Natural killer cell (primary cell): ENCODE results near the gene METTL1. TPM values are rescaled to one million over a fixed set of nuclear protein-coding genes. Genes with fewer than 3 reads are reported as not detected.

Experiments used
- ATAC-seq, 3 donors: fragments of 150-1000 bp in 2 of 3; fragments of 200-7000 bp in 1 of 3; cut with Tn5 transposase; 1 replicate in 1 of 3; 2 replicates in 2 of 3; pipeline ENCODE4 v1.10.0; 2021; ENCODE audit warnings: mild to moderate bottlenecking in 2 of 3, moderate library complexity in 2 of 3
- DNase-seq, 2 donors: peaks; one replicate each; pipeline versions ENCODE4 v3.0.0 to v3.0.0-alpha.2; 2013 to 2021; ENCODE audit warnings: mixed read lengths in 1 of 2
- H3K27ac ChIP-seq: one replicate; pipeline ENCODE4 v1.5.1; 2013; ENCODE audit warnings: mild to moderate bottlenecking, low read length
- H3K27me3 ChIP-seq: one replicate; pipeline ENCODE4 v1.6.1; 2013; ENCODE audit warnings: low read length; ENCODE audit not compliant: control insufficient read depth, insufficient read depth
- H3K36me3 ChIP-seq: one replicate; pipeline ENCODE4 v1.6.1; 2013; ENCODE audit warnings: low read length; ENCODE audit not compliant: control insufficient read depth, insufficient read depth
- H3K4me1 ChIP-seq: one replicate; pipeline ENCODE4 v1.6.1; 2013; ENCODE audit warnings: low read length; ENCODE audit not compliant: control insufficient read depth, insufficient read depth
- H3K4me3 ChIP-seq: one replicate; pipeline ENCODE4 v1.5.1; 2013; ENCODE audit warnings: low read length
- H3K9me3 ChIP-seq: one replicate; pipeline ENCODE4 v1.6.1; 2013; ENCODE audit warnings: low read length; ENCODE audit not compliant: control insufficient read depth, insufficient read depth
- H3K27ac Mint-ChIP-seq, 2 donors: one replicate each; pipeline ENCODE4 v1.8.0; 2022; ENCODE audit warnings: mild to moderate bottlenecking in 2 of 2, mixed read lengths in 2 of 2, moderate library complexity in 1 of 2
- H3K27me3 Mint-ChIP-seq, 2 donors: one replicate each; pipeline ENCODE4 v1.8.0; 2022; ENCODE audit warnings: low read depth in 2 of 2, mixed read lengths in 2 of 2
- H3K36me3 Mint-ChIP-seq: one replicate; pipeline ENCODE4 v1.8.0; 2022; ENCODE audit warnings: mixed read lengths
- H3K4me1 Mint-ChIP-seq, 2 donors: one replicate each; pipeline ENCODE4 v1.8.0; 2022; ENCODE audit warnings: mixed read lengths in 2 of 2
- H3K4me3 Mint-ChIP-seq: one replicate; pipeline ENCODE4 v1.8.0; 2022; ENCODE audit warnings: mild to moderate bottlenecking, moderate library complexity, mixed read lengths
- H3K9me3 Mint-ChIP-seq, 2 donors: one replicate each; pipeline ENCODE4 v1.8.0; 2022; ENCODE audit warnings: mixed read lengths in 2 of 2
- WGBS: methylation state at CpG from one replicate; pipeline ENCODE4 v1.1.7; 2013; ENCODE audit warnings: missing lambda C conversion rate; ENCODE audit not compliant: insufficient coverage; 5-methylcytosine and 5-hydroxymethylcytosine counted together
- intact Hi-C: fragments of 100-400 bp; cut with micrococcal nuclease; formaldehyde crosslinking; loops from one replicate; pipeline ENCODE4 v1.14.2; 2022
- total RNA-seq, 4 donors: library from RNA; stranded (reverse); fragments of 120-200 nt in 1 of 4; gene quantifications; one replicate each; pipeline versions ENCODE4 v1.2.3 to v1.2.4, GENCODE V29; 2013 to 2022
- TF ChIP-seq, protein P1 (sequence below): fragments of 200-600 bp; IDR thresholded peaks from one replicate; pipeline ENCODE4 v1.8.0; 2022; ENCODE audit warnings: antibody characterized with exemption

Gene METTL1
- total RNA-seq, 3 donors from 2014 or later (not counting 1 experiment from before 2014, with no cell fraction given): 8.0 to 12.5 (median 8.8) TPM

DNA sequence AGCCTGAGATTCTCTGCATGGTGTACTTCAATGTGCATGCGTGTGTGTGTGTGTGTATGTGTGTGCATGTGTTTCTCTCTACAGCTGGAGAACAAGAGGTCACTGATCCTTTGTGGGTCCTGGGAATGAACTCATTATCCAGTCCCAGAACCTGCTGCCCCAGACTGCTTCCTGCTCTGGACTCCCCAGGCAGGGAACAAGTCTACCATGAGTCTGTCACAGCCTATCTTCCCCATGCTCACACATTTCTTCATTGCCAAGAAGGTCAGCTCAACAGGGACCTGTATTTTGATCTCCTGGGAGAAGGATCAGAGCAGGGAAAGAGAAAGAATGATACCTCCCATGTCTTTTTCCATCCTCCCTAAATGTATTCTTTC, 30.5 kb downstream of the METTL1 start:
- peak overlapping the region; percentile 96 for H3K4me3 Mint-ChIP-seq
- Histone ChIP-seq H3K9me3 (no peaks in the 10 kb centered on the region), H3K4me1 (peaks cover 56% of the 10 kb centered on the region), H3K36me3 (peaks cover 21% of the 10 kb centered on the region), H3K4me3 (peak overlapping the region; percentile 62), H3K27me3 (no peaks in the 10 kb centered on the region), H3K27ac (peak overlapping the region; percentile 89)
- intact Hi-C loops: loop anchor here (5.0 kb wide), 2 partner anchors 149 to 264 kb away; partner anchors contain the start of genes ARHGAP9 and PIP4K2C
- no peak for DNase-seq
- H3K27me3 Mint-ChIP-seq: no peaks in the 10 kb centered on the region
- no peaks in the 10 kb centered on the region for H3K36me3 Mint-ChIP-seq
- peaks cover 60 to 63% of the 10 kb centered on the region in 2 donors for H3K4me1 Mint-ChIP-seq
- WGBS: 5% methylated on average over 1 of the region's 1 CpG
- H3K9me3 Mint-ChIP-seq: no peaks in the 10 kb centered on the region
- TF ChIP-seq, protein P1, sequence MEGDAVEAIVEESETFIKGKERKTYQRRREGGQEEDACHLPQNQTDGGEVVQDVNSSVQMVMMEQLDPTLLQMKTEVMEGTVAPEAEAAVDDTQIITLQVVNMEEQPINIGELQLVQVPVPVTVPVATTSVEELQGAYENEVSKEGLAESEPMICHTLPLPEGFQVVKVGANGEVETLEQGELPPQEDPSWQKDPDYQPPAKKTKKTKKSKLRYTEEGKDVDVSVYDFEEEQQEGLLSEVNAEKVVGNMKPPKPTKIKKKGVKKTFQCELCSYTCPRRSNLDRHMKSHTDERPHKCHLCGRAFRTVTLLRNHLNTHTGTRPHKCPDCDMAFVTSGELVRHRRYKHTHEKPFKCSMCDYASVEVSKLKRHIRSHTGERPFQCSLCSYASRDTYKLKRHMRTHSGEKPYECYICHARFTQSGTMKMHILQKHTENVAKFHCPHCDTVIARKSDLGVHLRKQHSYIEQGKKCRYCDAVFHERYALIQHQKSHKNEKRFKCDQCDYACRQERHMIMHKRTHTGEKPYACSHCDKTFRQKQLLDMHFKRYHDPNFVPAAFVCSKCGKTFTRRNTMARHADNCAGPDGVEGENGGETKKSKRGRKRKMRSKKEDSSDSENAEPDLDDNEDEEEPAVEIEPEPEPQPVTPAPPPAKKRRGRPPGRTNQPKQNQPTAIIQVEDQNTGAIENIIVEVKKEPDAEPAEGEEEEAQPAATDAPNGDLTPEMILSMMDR: no peak
- ATAC-seq: no peak
- H3K27ac Mint-ChIP-seq: peak overlapping the region; percentile 93 to 96

DNA sequence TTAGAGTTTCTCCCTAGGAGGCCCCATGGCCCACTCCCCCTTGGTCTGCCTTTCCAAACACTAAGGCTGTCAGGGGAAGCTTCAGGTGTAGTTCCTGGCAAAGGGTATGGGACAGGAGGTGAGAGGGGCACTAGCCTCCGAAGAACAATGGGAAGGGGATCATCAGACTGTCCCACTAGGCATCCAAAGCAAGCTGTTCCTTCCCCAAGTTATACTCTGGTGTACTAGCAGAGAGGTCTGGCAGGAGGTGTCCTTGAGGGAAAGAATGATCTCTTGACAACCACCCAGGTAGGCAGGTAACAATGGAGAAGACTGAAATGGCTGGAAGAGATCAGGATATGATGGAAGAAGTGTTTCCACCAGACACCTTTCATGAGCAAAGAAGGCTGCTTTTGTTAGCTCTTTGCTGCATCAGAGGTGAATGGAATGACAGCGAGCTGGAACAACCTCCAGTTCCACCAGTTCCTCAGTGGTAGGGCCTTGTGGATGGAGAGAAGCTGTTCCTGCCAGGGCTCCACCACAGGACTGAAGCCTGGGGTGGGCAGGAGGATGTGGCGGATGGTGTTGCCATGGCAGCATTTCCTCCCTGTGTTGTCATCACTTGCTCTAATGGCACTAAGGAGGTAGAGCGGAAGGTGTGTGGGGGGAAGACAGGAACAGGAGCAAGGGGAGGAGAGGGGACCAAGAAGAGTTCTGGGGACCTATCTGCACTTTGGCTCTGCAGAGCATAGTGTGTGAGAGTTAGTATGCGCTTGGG, 31.1 kb downstream of the METTL1 start:
- intact Hi-C loops: loop anchor here (5.0 kb wide), 2 partner anchors 149 to 264 kb away; partner anchors contain the start of genes ARHGAP9 and PIP4K2C
- peak overlapping the region; percentile 96 for H3K4me3 Mint-ChIP-seq
- peak overlapping the region; percentile 93 to 96 for H3K27ac Mint-ChIP-seq
- peaks cover 23% of the 10 kb centered on the region for H3K36me3 ChIP-seq
- TF ChIP-seq, protein P1: no peak
- ATAC-seq (peak; percentile 42 to 69 (median 59)), DNase-seq (peak; percentile 70 to 93)
- H3K4me1 Mint-ChIP-seq: peaks cover 57 to 60% of the 10 kb centered on the region in 2 donors
- H3K27me3 ChIP-seq: no peaks in the 10 kb centered on the region
- H3K36me3 Mint-ChIP-seq: no peaks in the 10 kb centered on the region
- no peaks in the 10 kb centered on the region for H3K27me3 Mint-ChIP-seq
- H3K4me1 ChIP-seq: peaks cover 54% of the 10 kb centered on the region
- no peaks in the 10 kb centered on the region for H3K9me3 ChIP-seq
- H3K27ac ChIP-seq: peak overlapping the region; percentile 89
- 21% methylated on average over 5 of the region's 5 CpGs for WGBS
- peak overlapping the region; percentile 62 for H3K4me3 ChIP-seq
- no peaks in the 10 kb centered on the region for H3K9me3 Mint-ChIP-seq

DNA sequence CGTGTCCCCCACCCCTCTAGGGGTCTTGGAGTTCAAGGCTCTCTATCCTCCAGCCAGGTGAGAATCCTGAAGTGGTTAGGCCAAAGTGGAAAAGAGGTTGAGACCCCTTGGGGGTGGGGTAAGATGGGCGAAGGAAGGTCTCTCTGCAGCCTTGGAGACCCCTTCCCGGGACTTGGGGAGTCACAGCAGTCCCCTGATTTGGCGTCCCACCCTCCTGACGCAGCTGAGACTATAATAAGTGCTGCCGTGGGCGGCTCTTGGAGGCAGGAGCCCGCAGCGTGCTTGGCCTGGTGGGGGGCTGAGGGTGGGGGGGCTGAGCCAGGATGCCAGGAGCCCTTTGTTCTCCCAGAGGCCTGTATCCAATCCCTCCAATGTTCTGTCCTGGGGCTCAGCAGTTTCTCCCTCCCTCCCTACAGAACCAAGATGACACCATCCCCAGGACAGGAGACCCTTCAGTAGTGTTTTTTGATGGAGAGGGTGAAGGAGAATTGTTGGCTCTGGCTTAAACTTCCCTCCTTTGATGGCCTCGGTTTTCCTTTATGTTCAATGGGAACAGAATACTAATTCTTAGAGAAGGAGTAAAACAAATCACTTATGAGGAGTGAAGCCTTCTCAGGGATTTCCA, 31.9 kb downstream of the METTL1 start:
- DNase-seq: no peak
- TF ChIP-seq, protein P1: no peak
- Histone ChIP-seq H3K9me3 (no peaks in the 10 kb centered on the region), H3K4me1 (peaks cover 46% of the 10 kb centered on the region), H3K27ac (peak overlapping the region; percentile 89), H3K27me3 (no peaks in the 10 kb centered on the region), H3K4me3 (peak overlapping the region; percentile 62), H3K36me3 (peaks cover 27% of the 10 kb centered on the region)
- Mint-ChIP-seq H3K9me3 (no peaks in the 10 kb centered on the region), H3K27me3 (no peaks in the 10 kb centered on the region), H3K27ac (peak overlapping the region; percentile 93 to 96), H3K36me3 (no peaks in the 10 kb centered on the region), H3K4me3 (peak overlapping the region; percentile 79), H3K4me1 (peaks cover 52 to 58% of the 10 kb centered on the region in 2 donors)
- 83% methylated on average over 9 of the region's 10 CpGs for WGBS
- intact Hi-C loops: loop anchor here (5.0 kb wide), 2 partner anchors 148 to 263 kb away; partner anchors contain the start of genes ARHGAP9 and PIP4K2C
- ATAC-seq: no peak
